Astrocyte (in vitro differentiated cells and primary cell): ENCODE data around the gene UMODL1.
"Not testable (repeated sequence)": the region's sequence is repeated elsewhere in the genome, so short reads cannot be mapped to it uniquely, and the experiment has no call there.

Experiments
- EZH2 ChIP-seq: IDR thresholded peaks from 2 replicates; pipeline ENCODE4 v1.6.1; 2012; ENCODE audit warnings: mild to moderate bottlenecking, low read length, inconsistent platforms; ENCODE audit not compliant: insufficient read depth
- TF ChIP-seq, protein P1 (sequence below): IDR thresholded peaks from 2 replicates; pipeline ENCODE4 v1.5.1; 2011; ENCODE audit warnings: low read depth, mild to moderate bottlenecking, inconsistent platforms, low read length, moderate library complexity; ENCODE audit not compliant: insufficient read depth

DNA sequence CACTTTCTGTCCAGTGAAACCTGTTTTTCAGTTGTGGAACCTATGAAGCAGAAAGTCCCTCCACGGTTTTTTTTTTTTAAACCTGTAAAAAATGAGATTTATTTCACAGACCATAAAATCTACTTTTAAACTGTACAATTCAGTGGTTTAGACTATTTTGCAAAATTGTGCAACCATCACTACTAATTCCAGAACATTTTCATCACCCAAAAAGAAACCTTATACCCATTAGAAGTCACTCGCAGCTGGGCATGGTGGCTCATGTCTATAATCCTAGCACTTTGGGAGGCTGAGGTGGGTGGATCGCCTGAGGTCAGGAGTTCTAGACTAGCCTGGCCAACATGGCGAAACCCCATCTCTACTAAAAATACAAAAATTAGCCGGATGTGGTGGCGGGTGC lies 45.4 kb downstream of the UMODL1 start:
- TF ChIP-seq, protein P1, sequence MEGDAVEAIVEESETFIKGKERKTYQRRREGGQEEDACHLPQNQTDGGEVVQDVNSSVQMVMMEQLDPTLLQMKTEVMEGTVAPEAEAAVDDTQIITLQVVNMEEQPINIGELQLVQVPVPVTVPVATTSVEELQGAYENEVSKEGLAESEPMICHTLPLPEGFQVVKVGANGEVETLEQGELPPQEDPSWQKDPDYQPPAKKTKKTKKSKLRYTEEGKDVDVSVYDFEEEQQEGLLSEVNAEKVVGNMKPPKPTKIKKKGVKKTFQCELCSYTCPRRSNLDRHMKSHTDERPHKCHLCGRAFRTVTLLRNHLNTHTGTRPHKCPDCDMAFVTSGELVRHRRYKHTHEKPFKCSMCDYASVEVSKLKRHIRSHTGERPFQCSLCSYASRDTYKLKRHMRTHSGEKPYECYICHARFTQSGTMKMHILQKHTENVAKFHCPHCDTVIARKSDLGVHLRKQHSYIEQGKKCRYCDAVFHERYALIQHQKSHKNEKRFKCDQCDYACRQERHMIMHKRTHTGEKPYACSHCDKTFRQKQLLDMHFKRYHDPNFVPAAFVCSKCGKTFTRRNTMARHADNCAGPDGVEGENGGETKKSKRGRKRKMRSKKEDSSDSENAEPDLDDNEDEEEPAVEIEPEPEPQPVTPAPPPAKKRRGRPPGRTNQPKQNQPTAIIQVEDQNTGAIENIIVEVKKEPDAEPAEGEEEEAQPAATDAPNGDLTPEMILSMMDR, result not testable (repeated sequence)
- not testable (repeated sequence) for TF ChIP-seq EZH2
